Kidney (tissue), 14 donors: ENCODE measurements around the gene RRAGA. TPM values are rescaled to one million over a fixed set of nuclear protein-coding genes. Genes with fewer than 3 reads are reported as not detected.
A peak's percentile ranks its signal among the peaks of the same experiment; 100 is the strongest.

ENCODE experiments used
- DNase-seq, 5 donors: peaks; one replicate each; pipeline ENCODE4 v3.0.0-alpha.2; 2013 to 2020
- FAIRE-seq: peaks from 2 replicates; lab custom pipeline; 2012; peaks lifted over from hg19 to GRCh38; lab: Jason Lieb, UNC
- H3K27ac ChIP-seq, 2 donors: one replicate each; pipeline ENCODE4 v1.7.0; 2013; ENCODE audit warnings: low read depth in 2 of 2, low read length in 2 of 2, inconsistent platforms in 1 of 2
- H3K27me3 ChIP-seq: one replicate; pipeline ENCODE4 v1.7.1; 2013; ENCODE audit warnings: low read length, inconsistent platforms; ENCODE audit not compliant: control insufficient read depth, insufficient read depth
- H3K36me3 ChIP-seq, 3 donors: one replicate each; pipeline versions ENCODE4 v1.7.0 to v1.7.1; 2013; ENCODE audit warnings: low read length in 3 of 3, control low read depth in 1 of 3, inconsistent platforms in 1 of 3; ENCODE audit not compliant: insufficient read depth in 3 of 3, control insufficient read depth in 2 of 3
- H3K4me1 ChIP-seq, 3 donors: one replicate each; pipeline versions ENCODE4 v1.7.0 to v1.7.1; 2013; ENCODE audit warnings: low read length in 3 of 3, inconsistent platforms in 1 of 3, low read depth in 1 of 3; ENCODE audit not compliant: control insufficient read depth in 2 of 3, insufficient read depth in 2 of 3
- H3K4me3 ChIP-seq, 3 donors: one replicate each; pipeline versions ENCODE4 v1.7.0 to v1.8.1; 2013; ENCODE audit warnings: low read length in 3 of 3, control low read depth in 1 of 3, inconsistent platforms in 1 of 3
- H3K9ac ChIP-seq, 3 donors: one replicate each; pipeline versions ENCODE4 v1.7.0 to v1.7.1; 2013; ENCODE audit warnings: low read length in 3 of 3, control low read depth in 1 of 3, inconsistent platforms in 1 of 3
- H3K9me3 ChIP-seq, 3 donors: one replicate each; pipeline versions ENCODE4 v1.7.0 to v1.7.1; 2013; ENCODE audit warnings: low read length in 3 of 3, control low read depth in 1 of 3, inconsistent platforms in 1 of 3; ENCODE audit not compliant: control insufficient read depth in 2 of 3, insufficient read depth in 1 of 3
- intact Hi-C: fragments of 100-400 bp; cut with DNase I; formaldehyde crosslinking; loops from one replicate; pipeline ENCODE4 v1.11.1; 2022
- polyA plus RNA-seq: library from polyadenylated mRNA; stranded (reverse); fragments of 350-450 nt; fragmentation: Illumina TruSeq; extraction: RNeasy Lipid Tissue Mini Kit (QIAGEN cat#74804); gene quantifications from one replicate; pipeline ENCODE4 v1.2.3, GENCODE V29; 2014; ENCODE audit warnings: low read depth, low replicate concordance; ENCODE audit not compliant: insufficient read depth
- total RNA-seq: library from RNA; stranded (reverse); fragmentation: NEBNext Ultra II Directional; extraction: Animal tissue kit (Norgen Biotek cat#: 25700); gene quantifications from one replicate; pipeline ENCODE4 v1.2.1, GENCODE V29; 2021
- TF ChIP-seq, protein P1 (sequence below): IDR thresholded peaks from 3 replicates; pipeline ENCODE4 v1.5.1; 2012; ENCODE audit warnings: mild to moderate bottlenecking, moderate library complexity, borderline replicate concordance; ENCODE audit not compliant: insufficient read depth; ENCODE audit errors: extremely low read depth
- donor health status: control.
- donor health status: control.
- donor health status: control.
- donor health status: control.
- donor health status: control.
- donor health status: DM: yes; HTN: yes; CAD: no.
- donor health status: Normal renal cell carcinoma (clear cell type).

RRAGA gene
- total and polyA plus RNA-seq, 2 donors from 2014 or later, result 94.3 to 99.3 TPM

DNA sequence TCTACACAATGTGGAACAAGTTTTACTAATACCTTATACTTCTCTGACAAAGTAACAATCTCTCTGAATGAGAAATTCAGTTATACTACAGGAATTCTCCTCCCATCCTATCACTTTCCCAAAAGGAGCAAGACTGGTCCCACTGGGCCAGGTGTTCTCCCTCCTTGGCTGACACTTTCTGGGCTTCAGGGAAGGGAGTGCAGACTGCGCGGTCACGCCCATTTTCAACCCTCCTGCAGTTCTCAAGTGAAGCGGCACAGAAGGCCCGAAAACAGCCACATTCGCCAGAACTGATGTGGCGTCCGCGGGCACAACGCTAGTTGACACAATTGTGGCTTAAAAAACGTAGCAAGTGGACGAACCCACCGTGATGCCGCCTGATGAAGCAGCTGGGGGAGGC lies 16.8 kb upstream of the RRAGA start:
- Histone ChIP-seq H3K27me3 (no peaks in the 10 kb centered on the region), H3K9ac (no peak overlapping the region), H3K9me3 (no peaks in the 10 kb centered on the region), H3K4me3 (no peak overlapping the region), H3K27ac (no peak overlapping the region), H3K4me1 (peaks cover 0 to 3% (median 0%) of the 10 kb centered on the region in 3 donors), H3K36me3 (no peaks in the 10 kb centered on the region)
- intact Hi-C loops, result no loop called here
- peak in 2 of 5 donors; percentile 35 to 60 for DNase-seq
- FAIRE-seq, result no peak
- TF ChIP-seq, protein P1, sequence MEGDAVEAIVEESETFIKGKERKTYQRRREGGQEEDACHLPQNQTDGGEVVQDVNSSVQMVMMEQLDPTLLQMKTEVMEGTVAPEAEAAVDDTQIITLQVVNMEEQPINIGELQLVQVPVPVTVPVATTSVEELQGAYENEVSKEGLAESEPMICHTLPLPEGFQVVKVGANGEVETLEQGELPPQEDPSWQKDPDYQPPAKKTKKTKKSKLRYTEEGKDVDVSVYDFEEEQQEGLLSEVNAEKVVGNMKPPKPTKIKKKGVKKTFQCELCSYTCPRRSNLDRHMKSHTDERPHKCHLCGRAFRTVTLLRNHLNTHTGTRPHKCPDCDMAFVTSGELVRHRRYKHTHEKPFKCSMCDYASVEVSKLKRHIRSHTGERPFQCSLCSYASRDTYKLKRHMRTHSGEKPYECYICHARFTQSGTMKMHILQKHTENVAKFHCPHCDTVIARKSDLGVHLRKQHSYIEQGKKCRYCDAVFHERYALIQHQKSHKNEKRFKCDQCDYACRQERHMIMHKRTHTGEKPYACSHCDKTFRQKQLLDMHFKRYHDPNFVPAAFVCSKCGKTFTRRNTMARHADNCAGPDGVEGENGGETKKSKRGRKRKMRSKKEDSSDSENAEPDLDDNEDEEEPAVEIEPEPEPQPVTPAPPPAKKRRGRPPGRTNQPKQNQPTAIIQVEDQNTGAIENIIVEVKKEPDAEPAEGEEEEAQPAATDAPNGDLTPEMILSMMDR, result no peak

DNA sequence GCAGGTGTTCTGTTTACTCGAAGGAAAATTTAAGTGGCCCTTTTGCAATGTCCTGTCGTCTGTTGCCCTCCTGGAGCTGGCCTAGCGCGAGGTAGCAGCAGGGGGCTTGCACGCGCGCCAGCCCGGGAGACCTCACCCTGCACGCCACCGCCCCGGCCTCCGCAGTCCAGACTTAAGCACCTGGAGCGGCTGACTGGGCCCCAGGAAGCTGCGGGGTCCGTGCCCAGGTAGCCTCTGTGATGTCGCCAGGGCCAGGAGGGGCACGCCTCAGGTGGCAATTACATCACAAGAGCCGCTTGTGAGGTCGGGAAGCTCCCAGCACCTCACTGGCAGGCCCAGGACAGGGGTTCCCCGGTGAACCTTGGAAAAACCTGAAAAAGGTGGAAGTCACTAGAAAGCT lies 16.2 kb upstream of the RRAGA start, which contains the start of gene SAXO1:
Gene SAXO1, minus strand, starts transcription at position 195 of the 400 bp plus-strand sequence. CDS start 301 bp downstream, outside the sequence.
- intact Hi-C loops, result no loop called here
- H3K9me3 ChIP-seq, result no peaks in the 10 kb centered on the region
- FAIRE-seq, result no peak
- H3K36me3 ChIP-seq, result no peaks in the 10 kb centered on the region
- TF ChIP-seq, protein P1, result no peak
- no peak within 1 kb of the TSS for H3K4me3 ChIP-seq
- no peak within 1 kb of the TSS for H3K9ac ChIP-seq
- H3K27ac ChIP-seq, result no peak within 1 kb of the TSS
- DNase-seq, result no peak
- H3K4me1 ChIP-seq, result peaks cover 0 to 3% (median 0%) of the 10 kb centered on the region in 3 donors
- no peaks in the 10 kb centered on the region for H3K27me3 ChIP-seq

DNA sequence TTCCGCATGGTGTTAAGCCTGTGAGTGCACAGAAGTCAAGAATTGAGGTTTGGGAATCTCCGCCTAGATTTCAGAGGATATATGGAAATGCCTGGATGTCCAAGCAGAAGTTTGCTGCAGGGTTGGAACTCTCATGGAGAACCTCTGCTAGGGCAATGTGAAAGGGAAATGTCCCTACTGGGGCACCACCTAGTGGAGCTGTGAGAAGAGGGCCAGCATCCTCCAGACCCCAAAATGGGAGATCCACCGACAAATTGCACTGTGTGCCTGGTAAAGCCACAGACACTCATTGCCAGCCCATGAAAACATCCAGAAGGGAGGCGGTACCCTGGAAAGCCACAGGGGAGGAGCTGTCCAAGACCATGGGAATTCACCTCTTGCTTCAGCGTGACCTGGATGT lies 12.6 kb upstream of the RRAGA start:
- intact Hi-C loops, result no loop called here
- no peak for DNase-seq

More for the DNA sequence above, 12.6 kb upstream of the RRAGA start:
- H3K4me1 ChIP-seq, result no peaks in the 10 kb centered on the region
- no peaks in the 10 kb centered on the region for H3K36me3 ChIP-seq
- H3K27ac ChIP-seq, result no peak overlapping the region
- TF ChIP-seq, protein P1, result no peak
- no peaks in the 10 kb centered on the region for H3K27me3 ChIP-seq
- H3K4me3 ChIP-seq, result no peak overlapping the region
- H3K9me3 ChIP-seq, result no peaks in the 10 kb centered on the region
- FAIRE-seq, result no peak
- no peak overlapping the region for H3K9ac ChIP-seq
